Cardiac fibroblast (primary cell): ENCODE results near the gene PLIN4.

ENCODE experiments used
- DNase-seq, 2 donors: peaks; one replicate each; pipeline versions ENCODE4 v3.0.0 to v3.0.0-alpha.2; 2010; ENCODE audit warnings: low read depth in 2 of 2
- H3K4me3 ChIP-seq, 2 donors: replicated peaks in 1 of 2; 1 replicate in 1 of 2; 2 replicates in 1 of 2; pipeline ENCODE4 v1.5.1; 2011; ENCODE audit warnings: low read depth in 2 of 2, low read length in 2 of 2, mild to moderate bottlenecking in 2 of 2, moderate library complexity in 1 of 2
- CTCF ChIP-seq: IDR thresholded peaks from one replicate; pipeline ENCODE4 v1.5.1; 2011; ENCODE audit warnings: low read depth, mild to moderate bottlenecking, low read length, inconsistent platforms

The PLIN4 gene

GRCh38 chr19:4505570-4506448 is 12.5 kb downstream of the PLIN4 start:
- DNase-seq, result no peak
- no peak overlapping the region for H3K4me3 ChIP-seq
- TF ChIP-seq CTCF, result no peak

- no peak overlapping the region for H3K4me3 ChIP-seq
- DNase-seq, result no peak
- no peak for TF ChIP-seq CTCF
Measured at GRCh38 chr19:4504891-4505569, 13.3 kb downstream of the PLIN4 start.

GRCh38 chr19:4504297-4504701 is 14.0 kb downstream of the PLIN4 start:
- no peak overlapping the region for H3K4me3 ChIP-seq
- DNase-seq, result no peak
- no peak for TF ChIP-seq CTCF

GRCh38 chr19:4503825-4504170 is 14.5 kb downstream of the PLIN4 start:
- no peak for DNase-seq
- no peak overlapping the region for H3K4me3 ChIP-seq
- no peak for TF ChIP-seq CTCF

- DNase-seq, result no peak
- TF ChIP-seq CTCF, result no peak
- H3K4me3 ChIP-seq, result no peak overlapping the region
Measured at GRCh38 chr19:4503132-4503824, 15.0 kb downstream of the PLIN4 start.

GRCh38 chr19:4502282-4503131 is 15.8 kb downstream of the PLIN4 start:
- TF ChIP-seq CTCF, result no peak
- H3K4me3 ChIP-seq, result no peak overlapping the region
- DNase-seq, result no peak
